ENCODE results near the gene KRAS.

Gene KRAS

DNA sequence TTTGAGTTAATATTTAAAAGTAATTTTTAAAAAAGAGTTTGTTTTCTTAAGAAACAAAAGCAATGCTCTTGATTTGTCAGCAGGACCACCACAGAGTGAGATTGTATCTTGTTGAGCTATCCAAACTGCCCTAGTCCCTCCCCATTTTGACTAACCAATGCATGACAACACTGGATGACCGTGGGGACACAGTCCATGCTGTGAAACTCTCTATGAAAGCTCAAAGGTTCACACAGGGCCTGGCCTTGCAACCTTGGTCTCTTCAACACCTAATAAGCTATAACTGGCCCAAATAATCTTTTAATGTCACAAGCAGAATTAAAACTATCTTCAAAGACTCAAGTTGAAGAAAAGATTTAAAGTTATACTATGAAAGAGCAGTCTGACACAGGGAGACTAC, 42.2 kb downstream of the KRAS start:
- Histone ChIP-seq H3K4me3 (ENCODE audit: low read length in 2 of 2) (no peak overlapping the region), H3K9me3 (replicated peaks in 1 of 2; ENCODE audit: control insufficient read depth in 2 of 2, insufficient read depth in 1 of 2, low read depth in 1 of 2, low read length in 2 of 2) (no peaks in the 10 kb centered on the region), H2BK5ac (ENCODE audit: low read length) (no peak overlapping the region), H3K23ac (ENCODE audit: low read depth, low read length, poor library complexity) (no peak overlapping the region), H3K27me3 (ENCODE audit: control insufficient read depth in 3 of 3, insufficient read depth in 3 of 3, low read depth in 1 of 3, low read length in 3 of 3) (no peaks in the 10 kb centered on the region), H3K79me1 (ENCODE audit: low read depth, low read length) (no peaks in the 10 kb centered on the region), H3K18ac (ENCODE audit: low read length) (no peak overlapping the region), H3K4me1 (ENCODE audit: control insufficient read depth in 2 of 2, insufficient read depth in 1 of 2, low read depth in 1 of 2, low read length in 2 of 2) (no peaks in the 10 kb centered on the region), H3K9ac (ENCODE audit: low read depth, low read length, poor library complexity) (no peak overlapping the region), H4K91ac (ENCODE audit: low read depth, low read length, poor library complexity) (no peak overlapping the region), H2AFZ (ENCODE audit: low read length) (no peak overlapping the region), H4K8ac (ENCODE audit: low read depth, low read length) (no peak overlapping the region), H2BK12ac (ENCODE audit: low read length) (no peak overlapping the region), H2BK15ac (ENCODE audit: low read length) (no peak overlapping the region), H3K36me3 (replicated peaks in 1 of 2; ENCODE audit: control insufficient read depth in 2 of 2, insufficient read depth in 2 of 2, low read length in 2 of 2) (peaks cover 4 to 72% of the 10 kb centered on the region in 2 donors), H3K4me2 (ENCODE audit: insufficient read depth, low read length, poor library complexity, severe bottlenecking) (no peak overlapping the region), H3K27ac (replicated peaks; ENCODE audit: low read length) (no peak overlapping the region), H2BK120ac (ENCODE audit: low read depth, low read length) (no peak overlapping the region), H2AK5ac (ENCODE audit: low read depth, low read length) (no peak overlapping the region), H3K14ac (ENCODE audit: low read length) (no peak overlapping the region), H3K4ac (ENCODE audit: low read length) (no peak overlapping the region)
- DNase-seq (ENCODE audit: low spot score): no peak
- no CpG with 5 or more reads among the region's 1 CpG for WGBS, 2 donors (ENCODE audit: extremely low coverage in 2 of 2, insufficient read length in 2 of 2, insufficient replicate concordance in 1 of 2)

GRCh38 chr12:25207846-25208245, 42.9 kb downstream of the KRAS start:
- no peak overlapping the region for H4K8ac ChIP-seq (ENCODE audit: low read depth, low read length)
- no CpG with 5 or more reads among the region's 1 CpG for WGBS, 2 donors (ENCODE audit: extremely low coverage in 2 of 2, insufficient read length in 2 of 2, insufficient replicate concordance in 1 of 2)

DNA sequence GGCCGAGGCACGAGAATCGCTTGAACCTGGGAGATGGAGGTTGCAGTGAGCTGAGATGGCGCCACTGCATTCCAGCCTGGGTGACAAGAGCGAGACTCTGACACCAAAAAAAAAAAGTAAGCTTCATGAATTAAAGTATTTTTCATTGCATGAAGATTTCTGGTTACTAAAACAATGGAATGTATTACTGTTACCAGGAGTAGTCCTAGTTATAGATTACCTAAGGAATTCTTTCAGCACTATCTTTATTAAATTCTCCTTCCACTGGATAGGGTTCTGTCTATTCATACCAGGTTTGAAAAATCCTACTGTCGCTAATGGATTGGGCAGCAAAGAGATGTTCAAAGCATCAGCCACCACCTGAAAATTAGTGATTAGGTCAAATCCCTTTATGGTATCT, 43.3 kb downstream of the KRAS start:
- no peak overlapping the region for H2AFZ ChIP-seq (ENCODE audit: low read length)
- no peak overlapping the region for H3K14ac ChIP-seq (ENCODE audit: low read length)
- H2BK5ac ChIP-seq (ENCODE audit: low read length): no peak overlapping the region
- H2AK5ac ChIP-seq (ENCODE audit: low read depth, low read length): no peak overlapping the region
- no peaks in the 10 kb centered on the region for H3K27me3 ChIP-seq (ENCODE audit: control insufficient read depth in 3 of 3, insufficient read depth in 3 of 3, low read depth in 1 of 3, low read length in 3 of 3)
- WGBS, 2 donors (ENCODE audit: extremely low coverage in 2 of 2, insufficient read length in 2 of 2, insufficient replicate concordance in 1 of 2): no CpG with 5 or more reads among the region's 6 CpGs
- no peak overlapping the region for H4K8ac ChIP-seq (ENCODE audit: low read depth, low read length)
- H2BK120ac ChIP-seq (ENCODE audit: low read depth, low read length): no peak overlapping the region
- H3K36me3 ChIP-seq (replicated peaks in 1 of 2; ENCODE audit: control insufficient read depth in 2 of 2, insufficient read depth in 2 of 2, low read length in 2 of 2): peaks cover 3 to 68% of the 10 kb centered on the region in 2 donors
- no peak for DNase-seq (ENCODE audit: low spot score)
- H3K4ac ChIP-seq (ENCODE audit: low read length): no peak overlapping the region
- H3K79me1 ChIP-seq (ENCODE audit: low read depth, low read length): no peaks in the 10 kb centered on the region
- no peak overlapping the region for H2BK15ac ChIP-seq (ENCODE audit: low read length)
- no peak overlapping the region for H3K4me3 ChIP-seq (ENCODE audit: low read length in 2 of 2)
- H4K91ac ChIP-seq (ENCODE audit: low read depth, low read length, poor library complexity): no peak overlapping the region
- no peak overlapping the region for H3K9ac ChIP-seq (ENCODE audit: low read depth, low read length, poor library complexity)
- no peak overlapping the region for H2BK12ac ChIP-seq (ENCODE audit: low read length)
- no peak overlapping the region for H3K27ac ChIP-seq (replicated peaks; ENCODE audit: low read length)
- no peak overlapping the region for H3K23ac ChIP-seq (ENCODE audit: low read depth, low read length, poor library complexity)
- no peaks in the 10 kb centered on the region for H3K4me1 ChIP-seq (ENCODE audit: control insufficient read depth in 2 of 2, insufficient read depth in 1 of 2, low read depth in 1 of 2, low read length in 2 of 2)
- H3K4me2 ChIP-seq (ENCODE audit: insufficient read depth, low read length, poor library complexity, severe bottlenecking): no peak overlapping the region
- no peaks in the 10 kb centered on the region for H3K9me3 ChIP-seq (replicated peaks in 1 of 2; ENCODE audit: control insufficient read depth in 2 of 2, insufficient read depth in 1 of 2, low read depth in 1 of 2, low read length in 2 of 2)
- H3K18ac ChIP-seq (ENCODE audit: low read length): no peak overlapping the region

More at GRCh38 chr12:25207846-25208245, 42.9 kb downstream of the KRAS start:
- no peak overlapping the region for H3K18ac ChIP-seq (ENCODE audit: low read length)
- no peaks in the 10 kb centered on the region for H3K27me3 ChIP-seq (ENCODE audit: control insufficient read depth in 3 of 3, insufficient read depth in 3 of 3, low read depth in 1 of 3, low read length in 3 of 3)
- H3K4ac ChIP-seq (ENCODE audit: low read length): no peak overlapping the region
- no peak overlapping the region for H3K14ac ChIP-seq (ENCODE audit: low read length)
- H3K4me1 ChIP-seq (ENCODE audit: control insufficient read depth in 2 of 2, insufficient read depth in 1 of 2, low read depth in 1 of 2, low read length in 2 of 2): no peaks in the 10 kb centered on the region
- H3K9ac ChIP-seq (ENCODE audit: low read depth, low read length, poor library complexity): no peak overlapping the region
- no peak overlapping the region for H2BK120ac ChIP-seq (ENCODE audit: low read depth, low read length)
- DNase-seq (ENCODE audit: low spot score): no peak
- H3K36me3 ChIP-seq (replicated peaks in 1 of 2; ENCODE audit: control insufficient read depth in 2 of 2, insufficient read depth in 2 of 2, low read length in 2 of 2): peaks cover 4 to 70% of the 10 kb centered on the region in 2 donors
- no peaks in the 10 kb centered on the region for H3K9me3 ChIP-seq (replicated peaks in 1 of 2; ENCODE audit: control insufficient read depth in 2 of 2, insufficient read depth in 1 of 2, low read depth in 1 of 2, low read length in 2 of 2)
- H2AK5ac ChIP-seq (ENCODE audit: low read depth, low read length): no peak overlapping the region
- H2AFZ ChIP-seq (ENCODE audit: low read length): no peak overlapping the region
- H3K23ac ChIP-seq (ENCODE audit: low read depth, low read length, poor library complexity): no peak overlapping the region
- H2BK5ac ChIP-seq (ENCODE audit: low read length): no peak overlapping the region
- H3K4me2 ChIP-seq (ENCODE audit: insufficient read depth, low read length, poor library complexity, severe bottlenecking): no peak overlapping the region
- no peak overlapping the region for H3K27ac ChIP-seq (replicated peaks; ENCODE audit: low read length)
- no peak overlapping the region for H2BK12ac ChIP-seq (ENCODE audit: low read length)
- H3K4me3 ChIP-seq (ENCODE audit: low read length in 2 of 2): no peak overlapping the region
- H3K79me1 ChIP-seq (ENCODE audit: low read depth, low read length): no peaks in the 10 kb centered on the region
- H2BK15ac ChIP-seq (ENCODE audit: low read length): no peak overlapping the region
- no peak overlapping the region for H4K91ac ChIP-seq (ENCODE audit: low read depth, low read length, poor library complexity)

DNA sequence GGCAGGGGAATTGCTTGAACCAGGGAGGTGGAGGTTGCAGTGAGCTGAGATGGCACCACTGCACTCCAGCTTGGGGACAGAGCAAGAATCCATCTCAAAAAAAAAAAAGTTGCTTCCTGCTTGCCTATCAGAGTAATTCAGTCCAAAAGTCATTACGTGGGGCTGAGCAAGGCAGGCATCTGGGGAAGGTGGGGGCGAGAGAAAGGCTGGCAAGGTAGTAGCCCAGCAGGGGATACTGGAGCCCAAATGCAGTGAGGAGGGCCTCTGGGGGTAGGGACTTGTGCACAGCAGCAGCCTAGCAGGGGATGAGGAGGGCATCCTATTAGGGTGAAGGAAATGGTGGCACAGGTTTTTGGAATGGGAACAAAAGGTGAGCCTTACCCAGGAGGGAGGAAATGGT, 48.6 kb downstream of the KRAS start:
- Histone ChIP-seq H2AK5ac (ENCODE audit: low read depth, low read length) (no peak overlapping the region), H3K36me3 (replicated peaks in 1 of 2; ENCODE audit: control insufficient read depth in 2 of 2, insufficient read depth in 2 of 2, low read length in 2 of 2) (peaks cover 3 to 33% of the 10 kb centered on the region in 2 donors), H4K91ac (ENCODE audit: low read depth, low read length, poor library complexity) (no peak overlapping the region), H2BK12ac (ENCODE audit: low read length) (no peak overlapping the region), H2BK120ac (ENCODE audit: low read depth, low read length) (no peak overlapping the region), H3K4me3 (ENCODE audit: low read length in 2 of 2) (no peak overlapping the region), H3K9me3 (replicated peaks in 1 of 2; ENCODE audit: control insufficient read depth in 2 of 2, insufficient read depth in 1 of 2, low read depth in 1 of 2, low read length in 2 of 2) (no peaks in the 10 kb centered on the region), H3K4me2 (ENCODE audit: insufficient read depth, low read length, poor library complexity, severe bottlenecking) (no peak overlapping the region), H2AFZ (ENCODE audit: low read length) (no peak overlapping the region), H3K4ac (ENCODE audit: low read length) (no peak overlapping the region), H3K14ac (ENCODE audit: low read length) (no peak overlapping the region), H2BK15ac (ENCODE audit: low read length) (no peak overlapping the region), H3K27me3 (ENCODE audit: control insufficient read depth in 3 of 3, insufficient read depth in 3 of 3, low read depth in 1 of 3, low read length in 3 of 3) (no peaks in the 10 kb centered on the region), H3K18ac (ENCODE audit: low read length) (no peak overlapping the region), H4K8ac (ENCODE audit: low read depth, low read length) (no peak overlapping the region), H3K79me1 (ENCODE audit: low read depth, low read length) (no peaks in the 10 kb centered on the region), H3K4me1 (ENCODE audit: control insufficient read depth in 2 of 2, insufficient read depth in 1 of 2, low read depth in 1 of 2, low read length in 2 of 2) (no peaks in the 10 kb centered on the region), H3K27ac (replicated peaks; ENCODE audit: low read length) (no peak overlapping the region), H3K23ac (ENCODE audit: low read depth, low read length, poor library complexity) (no peak overlapping the region), H3K9ac (ENCODE audit: low read depth, low read length, poor library complexity) (no peak overlapping the region), H2BK5ac (ENCODE audit: low read length) (no peak overlapping the region)
- WGBS, 2 donors (ENCODE audit: extremely low coverage in 2 of 2, insufficient read length in 2 of 2, insufficient replicate concordance in 1 of 2): no CpG with 5 or more reads among the region's 2 CpGs
- DNase-seq (ENCODE audit: low spot score): no peak

Measured in neuronal stem cell (in vitro differentiated cells).